GM18861 (cell line): Measurements from ENCODE around the gene MCF2L.

Experiments
- ATAC-seq: cut with Tn5 transposase; IDR thresholded peaks from one replicate; pipeline ENCODE4 v1.9.1; 2021; ENCODE audit not compliant: unreplicated experiment

Gene MCF2L

GRCh38 chr13:112943309-112944125, 25.5 kb upstream of the MCF2L start:
- ATAC-seq = no peak

- ATAC-seq = no peak
These were observed 21.2 kb upstream of the MCF2L start for GRCh38 chr13:112947796-112948195.

- ATAC-seq = no peak
These were observed 17.2 kb upstream of the MCF2L start for GRCh38 chr13:112951674-112952371.

- ATAC-seq = no peak
These were observed 16.1 kb upstream of the MCF2L start for GRCh38 chr13:112952759-112953551.

DNA sequence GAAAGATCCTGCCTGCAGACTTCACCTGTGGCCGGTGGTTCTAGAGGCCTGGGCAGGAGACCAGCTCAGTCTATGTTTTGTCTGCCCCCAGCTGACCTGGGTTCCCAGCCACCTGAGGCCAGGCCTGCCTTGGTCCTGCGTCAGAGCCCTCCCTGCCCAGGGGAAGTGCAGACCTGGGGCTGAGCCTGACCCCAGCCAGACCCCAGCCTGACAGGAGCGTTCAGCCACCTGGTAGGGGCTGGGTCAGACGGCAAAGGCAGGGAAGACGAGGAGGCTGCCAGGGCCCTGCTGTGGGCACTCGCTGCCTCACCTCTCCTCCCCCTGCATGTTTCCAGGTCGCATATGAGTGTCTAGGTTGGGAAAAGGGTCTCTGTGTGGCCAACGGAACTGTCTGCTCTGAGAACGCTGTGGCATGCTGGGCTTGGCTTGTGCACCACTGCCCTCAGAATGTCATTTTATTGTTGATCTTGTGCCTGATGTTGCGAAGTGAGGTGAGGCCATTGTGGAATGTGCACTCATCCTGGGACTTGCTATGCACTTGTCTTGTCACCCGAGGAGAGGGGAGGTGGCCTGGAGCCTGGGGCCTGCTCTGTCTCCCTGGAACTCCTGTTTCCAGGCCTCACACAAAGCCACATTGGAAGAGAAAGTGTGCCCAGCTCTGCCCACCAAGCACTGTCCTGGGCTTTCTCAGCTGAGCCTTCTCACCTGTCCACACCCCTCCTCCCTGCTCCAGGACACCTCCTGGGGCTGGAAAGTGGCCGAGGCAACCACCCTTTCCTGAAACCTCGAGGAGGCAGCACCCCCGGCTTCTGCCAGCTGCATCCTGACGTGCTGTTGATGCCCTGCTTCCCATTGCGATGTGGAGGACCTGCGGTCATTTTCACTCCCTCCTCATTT, 15.2 kb upstream of the MCF2L start:
- no peak for ATAC-seq

DNA sequence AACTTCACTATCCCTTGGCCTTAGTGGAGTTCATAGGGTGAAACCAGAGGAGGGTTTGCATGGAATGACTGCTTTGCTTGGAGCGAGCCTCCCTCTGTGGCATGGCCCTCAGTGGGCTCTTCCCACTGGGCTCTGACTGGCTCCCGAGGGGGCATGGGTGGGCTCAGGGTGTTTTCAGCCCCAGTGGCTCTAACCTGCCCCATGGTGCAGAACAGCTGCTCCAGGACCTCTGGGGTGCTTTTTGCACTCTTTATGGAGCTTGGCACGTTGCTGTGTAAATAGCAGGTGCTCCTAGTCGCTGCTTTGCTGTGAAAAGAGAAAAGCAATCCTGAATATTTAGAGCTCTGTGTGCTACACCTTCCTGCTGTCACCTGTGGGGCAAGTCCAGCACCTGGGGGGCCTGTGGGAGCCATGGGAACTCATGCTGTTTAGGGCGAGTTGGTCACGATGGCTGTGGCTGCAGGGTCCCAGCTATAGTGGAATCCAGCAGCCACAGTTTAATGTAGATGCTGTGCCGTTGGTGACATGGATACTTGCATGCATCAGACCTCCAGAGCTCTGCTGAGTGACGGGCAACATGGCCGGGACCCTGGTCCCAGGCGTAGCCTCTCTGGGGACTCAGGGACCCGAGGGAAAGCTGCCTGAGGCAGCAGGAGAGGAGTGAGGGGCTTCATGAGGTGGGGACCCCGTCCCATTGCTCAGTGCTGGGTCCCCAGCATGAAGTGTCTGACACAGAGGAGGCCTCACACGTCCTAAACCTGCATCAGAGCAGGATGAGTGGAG, 14.3 kb upstream of the MCF2L start:
- no peak for ATAC-seq

DNA sequence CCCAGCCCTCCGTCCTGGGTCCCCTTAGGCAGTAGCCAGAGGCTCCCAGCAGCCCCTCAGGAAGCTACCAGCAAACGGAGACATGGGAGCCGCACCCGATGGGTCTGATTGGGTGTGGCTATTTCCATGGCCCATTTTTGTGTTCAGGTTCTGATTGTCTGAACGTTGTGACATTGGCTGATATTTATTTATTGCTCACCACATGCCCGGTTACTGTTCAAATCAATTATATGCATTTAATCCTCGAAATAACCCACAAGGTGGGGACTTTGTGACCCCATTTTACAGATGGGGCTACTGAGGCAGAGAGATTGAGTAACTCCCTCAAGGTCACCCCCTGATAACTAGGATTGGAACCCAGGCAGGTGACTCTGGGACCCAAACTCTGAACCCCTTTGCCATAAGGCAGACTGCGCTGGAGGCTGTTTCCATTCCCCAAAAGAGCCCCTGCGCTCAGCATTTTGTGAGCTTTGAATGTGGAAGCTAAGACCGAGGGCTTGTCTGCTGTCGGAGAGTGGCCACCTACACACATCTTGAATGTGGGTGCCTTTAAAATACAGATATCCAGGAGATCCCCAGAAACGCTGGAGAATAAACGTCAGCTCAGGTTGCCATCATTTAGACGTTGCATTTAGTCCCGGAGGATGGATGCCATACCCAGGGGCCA, 13.6 kb upstream of the MCF2L start:
- ATAC-seq = no peak

DNA sequence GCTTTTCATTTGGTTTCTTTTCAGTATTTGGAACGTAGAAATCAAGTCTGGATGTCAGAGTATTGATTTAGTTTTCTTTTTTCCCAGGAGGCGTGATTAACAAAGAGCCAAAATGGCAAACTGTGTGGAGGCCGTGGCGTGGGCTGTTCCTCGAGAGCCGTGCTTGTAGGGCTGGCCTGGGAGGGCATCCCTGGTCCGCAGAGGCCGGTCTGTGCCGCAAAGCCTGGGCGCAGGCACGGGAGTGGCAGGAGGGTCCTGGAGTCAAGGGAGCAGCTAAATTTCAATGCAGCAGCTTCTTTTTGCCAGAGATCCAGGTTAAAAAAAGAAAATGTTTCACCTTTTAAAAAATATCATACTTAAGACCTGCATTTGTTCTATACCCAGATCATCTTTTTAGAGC, 13.1 kb upstream of the MCF2L start:
- no peak for ATAC-seq

DNA sequence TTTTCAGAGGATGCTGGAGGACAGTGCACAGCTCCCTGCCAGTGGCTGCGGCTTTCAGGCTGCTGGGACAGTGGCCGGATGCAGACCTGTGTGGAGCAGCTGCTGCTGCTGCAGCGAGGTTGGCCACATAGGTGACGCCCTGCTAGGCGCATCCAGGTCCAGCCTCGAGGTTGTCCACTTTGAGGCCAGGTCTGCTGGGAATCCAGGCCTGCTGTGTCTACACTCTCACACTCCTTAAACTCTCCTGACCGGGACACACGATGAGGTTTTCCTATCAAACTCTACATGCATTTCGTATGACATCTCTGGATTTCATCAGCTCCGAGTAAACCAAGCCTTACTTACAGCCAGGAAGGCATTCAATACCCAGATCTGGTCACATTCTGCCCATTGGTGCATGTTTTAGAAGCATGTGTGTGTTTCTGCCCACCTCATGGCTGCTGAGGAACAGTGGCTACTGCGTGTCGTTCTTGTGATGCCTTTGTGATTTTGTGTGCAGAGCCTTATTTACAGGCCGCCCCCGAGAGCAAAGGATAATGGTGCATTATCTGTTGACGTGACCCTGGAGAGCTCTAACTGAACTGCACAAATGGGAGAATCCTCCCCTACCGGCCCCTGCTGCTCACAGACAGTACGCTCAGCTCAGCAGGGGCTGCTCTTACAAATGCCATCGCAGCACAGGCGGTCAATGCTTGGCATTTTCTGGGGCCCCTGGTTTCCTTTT, 12.3 kb upstream of the MCF2L start:
- ATAC-seq = no peak

- no peak for ATAC-seq
These were observed 11.7 kb upstream of the MCF2L start for GRCh38 chr13:112957295-112957677.

DNA sequence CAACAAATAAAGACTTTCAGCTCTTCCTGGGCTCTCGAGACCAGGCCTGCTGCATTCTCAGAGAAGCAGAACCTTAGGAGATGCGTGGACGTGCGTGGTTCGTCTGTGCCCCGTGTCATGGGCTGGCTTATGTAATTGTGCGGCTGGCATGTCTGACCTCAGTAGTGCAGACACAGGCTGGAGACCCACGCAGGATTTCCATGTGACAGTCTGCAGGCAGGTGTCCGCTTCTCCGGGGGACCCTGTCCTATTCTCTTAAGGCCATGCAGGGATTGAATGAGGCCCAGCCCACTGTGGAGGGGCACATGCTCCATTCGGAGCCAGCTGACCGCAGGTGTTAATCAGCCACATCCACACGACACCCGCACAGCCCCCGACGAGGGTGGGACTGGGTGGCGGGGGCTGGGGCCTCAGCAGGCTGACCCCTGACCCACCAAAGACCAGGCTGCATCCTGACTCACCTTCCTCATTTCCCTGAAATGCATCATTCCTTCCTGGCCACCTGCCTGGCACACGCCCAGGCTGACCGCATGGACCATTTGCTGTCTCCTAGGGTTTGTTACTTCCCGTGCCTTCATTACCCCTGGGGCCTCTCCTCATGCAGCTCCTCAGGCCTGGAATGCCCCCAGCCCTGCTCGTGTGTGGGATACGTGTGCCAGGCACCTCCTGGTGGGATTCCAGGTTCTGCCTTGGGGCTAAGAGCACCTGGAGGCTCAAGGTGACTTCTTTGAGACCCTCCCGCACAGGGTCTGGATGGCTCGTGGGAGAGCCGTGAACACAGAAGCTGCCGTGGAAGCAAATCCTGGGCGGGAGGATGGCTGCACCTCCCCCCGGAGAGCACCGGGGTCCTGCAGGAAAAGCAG, 10.7 kb upstream of the MCF2L start:
- no peak for ATAC-seq

DNA sequence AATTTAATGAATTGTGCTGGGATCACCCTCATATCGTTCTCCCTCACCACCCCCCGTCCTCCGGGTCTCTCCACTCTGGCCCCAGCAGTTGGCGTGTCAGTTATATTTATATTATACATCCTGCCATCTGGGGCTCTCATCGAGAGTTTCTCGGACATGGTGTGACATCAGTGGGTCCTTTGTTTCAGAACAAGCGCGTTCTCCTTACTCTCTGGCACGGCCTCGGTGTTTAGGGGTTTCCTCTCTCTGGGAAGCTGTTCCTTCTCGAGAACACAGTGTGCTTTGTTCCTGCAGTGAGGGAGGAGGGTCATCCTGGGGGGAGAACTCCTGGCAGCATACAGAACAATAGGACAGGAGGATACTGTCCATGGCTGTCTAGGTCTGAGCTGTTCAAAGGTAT, 9.8 kb upstream of the MCF2L start:
- ATAC-seq = no peak

GRCh38 chr13:112959701-112960542, 9.1 kb upstream of the MCF2L start:
- ATAC-seq = no peak

- ATAC-seq = no peak
These were observed 8.3 kb upstream of the MCF2L start for GRCh38 chr13:112960706-112961105.

- ATAC-seq = no peak
These were observed 7.3 kb upstream of the MCF2L start for GRCh38 chr13:112961457-112962369.

DNA sequence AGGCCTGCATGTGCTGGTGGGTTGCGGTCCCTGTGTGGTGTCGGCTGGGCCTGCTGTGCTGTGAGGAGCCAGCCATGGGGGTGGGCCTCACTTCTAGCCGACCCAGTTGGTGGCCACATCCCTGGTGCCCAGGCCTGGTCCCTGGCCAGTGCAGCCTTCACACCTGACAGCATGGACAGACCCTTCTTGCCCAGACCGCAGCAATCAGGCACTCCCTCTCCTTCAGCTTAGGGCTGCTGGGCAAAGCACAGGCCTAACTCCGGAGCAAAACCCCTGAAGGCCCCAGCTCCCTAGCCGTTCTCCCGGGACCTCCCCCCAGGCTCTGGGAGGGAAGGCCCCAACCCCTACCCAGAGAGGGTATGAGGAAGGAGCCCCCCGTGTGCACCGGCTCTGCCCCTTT, 6.6 kb upstream of the MCF2L start:
- no peak for ATAC-seq
